Non-pigmented ciliary epithelial cell (primary cell): Measurements from ENCODE around the gene UGGT1.

Experiments
- DNase-seq: peaks from one replicate; pipeline ENCODE4 v3.0.0-alpha.2; 2010; ENCODE audit warnings: low read depth

The UGGT1 gene, protein sequence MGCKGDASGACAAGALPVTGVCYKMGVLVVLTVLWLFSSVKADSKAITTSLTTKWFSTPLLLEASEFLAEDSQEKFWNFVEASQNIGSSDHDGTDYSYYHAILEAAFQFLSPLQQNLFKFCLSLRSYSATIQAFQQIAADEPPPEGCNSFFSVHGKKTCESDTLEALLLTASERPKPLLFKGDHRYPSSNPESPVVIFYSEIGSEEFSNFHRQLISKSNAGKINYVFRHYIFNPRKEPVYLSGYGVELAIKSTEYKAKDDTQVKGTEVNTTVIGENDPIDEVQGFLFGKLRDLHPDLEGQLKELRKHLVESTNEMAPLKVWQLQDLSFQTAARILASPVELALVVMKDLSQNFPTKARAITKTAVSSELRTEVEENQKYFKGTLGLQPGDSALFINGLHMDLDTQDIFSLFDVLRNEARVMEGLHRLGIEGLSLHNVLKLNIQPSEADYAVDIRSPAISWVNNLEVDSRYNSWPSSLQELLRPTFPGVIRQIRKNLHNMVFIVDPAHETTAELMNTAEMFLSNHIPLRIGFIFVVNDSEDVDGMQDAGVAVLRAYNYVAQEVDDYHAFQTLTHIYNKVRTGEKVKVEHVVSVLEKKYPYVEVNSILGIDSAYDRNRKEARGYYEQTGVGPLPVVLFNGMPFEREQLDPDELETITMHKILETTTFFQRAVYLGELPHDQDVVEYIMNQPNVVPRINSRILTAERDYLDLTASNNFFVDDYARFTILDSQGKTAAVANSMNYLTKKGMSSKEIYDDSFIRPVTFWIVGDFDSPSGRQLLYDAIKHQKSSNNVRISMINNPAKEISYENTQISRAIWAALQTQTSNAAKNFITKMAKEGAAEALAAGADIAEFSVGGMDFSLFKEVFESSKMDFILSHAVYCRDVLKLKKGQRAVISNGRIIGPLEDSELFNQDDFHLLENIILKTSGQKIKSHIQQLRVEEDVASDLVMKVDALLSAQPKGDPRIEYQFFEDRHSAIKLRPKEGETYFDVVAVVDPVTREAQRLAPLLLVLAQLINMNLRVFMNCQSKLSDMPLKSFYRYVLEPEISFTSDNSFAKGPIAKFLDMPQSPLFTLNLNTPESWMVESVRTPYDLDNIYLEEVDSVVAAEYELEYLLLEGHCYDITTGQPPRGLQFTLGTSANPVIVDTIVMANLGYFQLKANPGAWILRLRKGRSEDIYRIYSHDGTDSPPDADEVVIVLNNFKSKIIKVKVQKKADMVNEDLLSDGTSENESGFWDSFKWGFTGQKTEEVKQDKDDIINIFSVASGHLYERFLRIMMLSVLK (N-terminal part only)

DNA sequence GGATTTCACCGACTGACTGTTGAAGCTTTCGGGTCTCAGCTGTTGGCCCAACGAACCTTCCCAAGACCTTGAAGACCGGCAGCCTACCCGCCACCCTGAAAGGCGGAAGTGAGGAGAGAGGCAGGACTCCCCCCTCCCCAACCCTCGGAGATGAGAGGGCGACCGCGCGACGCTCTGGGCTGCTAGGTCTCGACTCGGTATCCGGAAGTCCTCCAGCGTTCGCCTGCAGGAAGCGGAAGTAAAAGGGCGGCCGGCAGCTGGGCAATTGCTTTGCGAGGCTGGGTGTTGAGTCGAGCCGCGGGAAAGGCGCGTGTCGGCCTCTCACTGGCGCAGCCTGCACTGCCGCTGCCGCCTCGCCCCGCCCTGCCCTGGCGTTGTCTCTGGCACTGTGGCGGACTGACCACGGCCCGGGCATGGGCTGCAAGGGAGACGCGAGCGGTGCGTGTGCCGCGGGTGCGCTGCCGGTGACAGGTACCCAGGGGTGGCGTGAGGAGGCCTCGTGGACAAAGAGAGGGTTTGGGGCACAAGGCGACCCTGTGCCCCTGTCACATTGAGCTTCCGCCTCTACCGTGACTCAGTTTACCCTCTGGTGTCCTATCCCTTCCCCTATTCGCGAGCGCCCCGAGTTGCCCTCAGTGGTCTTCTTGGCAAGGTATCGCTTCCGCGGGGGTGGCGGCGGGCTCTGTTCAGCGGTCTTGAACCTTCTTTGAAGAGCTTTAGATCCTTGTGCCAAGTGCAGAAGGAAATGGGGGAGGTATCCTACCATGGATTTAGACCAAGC lies at the start of gene UGGT1:
UGGT1 (plus strand) TSS at position 256 of the 781 bp plus-strand sequence; CDS start at position 414, 158 bp downstream.
- peak; percentile 87 for DNase-seq

DNA sequence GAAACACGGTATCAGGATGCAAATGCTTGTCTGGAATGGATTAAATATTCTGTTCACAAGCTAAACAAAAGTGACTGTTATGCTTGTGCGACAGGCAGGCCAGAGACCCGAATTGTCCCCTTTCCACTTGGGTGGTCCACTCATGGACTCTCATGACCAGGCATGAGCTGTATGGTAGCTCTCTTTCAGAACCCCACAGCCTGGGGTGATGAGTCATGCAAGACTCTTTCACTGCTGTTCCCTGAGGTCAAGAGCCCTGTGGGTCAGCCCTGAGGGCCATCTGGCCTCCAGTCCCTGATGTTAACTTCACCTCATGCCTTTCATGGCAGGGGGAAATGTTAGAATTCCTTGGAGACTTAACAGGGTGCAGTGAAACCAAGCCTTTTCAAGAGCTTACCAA lies 49.4 kb upstream of the UGGT1 start:
- DNase-seq = no peak

DNA sequence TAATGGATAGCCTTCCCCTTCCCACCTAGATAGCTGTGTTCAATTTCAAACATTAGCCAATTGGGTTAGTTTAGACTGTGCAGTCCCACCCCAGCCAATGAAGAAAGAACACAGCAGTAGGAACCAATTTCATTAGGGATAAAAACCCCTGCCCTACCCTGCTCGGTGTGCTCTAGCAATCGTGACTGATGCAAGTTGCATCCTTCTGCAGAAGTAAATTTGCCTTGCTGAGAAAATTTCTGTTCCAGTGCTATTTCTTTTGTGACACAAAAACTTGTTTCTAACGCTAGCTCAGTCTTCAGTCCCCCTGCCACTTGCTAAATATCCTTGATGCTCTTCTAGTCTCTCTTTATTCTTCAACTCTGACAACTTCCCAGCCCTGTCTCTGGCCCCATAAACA lies 48.0 kb upstream of the UGGT1 start:
- no peak for DNase-seq

DNA sequence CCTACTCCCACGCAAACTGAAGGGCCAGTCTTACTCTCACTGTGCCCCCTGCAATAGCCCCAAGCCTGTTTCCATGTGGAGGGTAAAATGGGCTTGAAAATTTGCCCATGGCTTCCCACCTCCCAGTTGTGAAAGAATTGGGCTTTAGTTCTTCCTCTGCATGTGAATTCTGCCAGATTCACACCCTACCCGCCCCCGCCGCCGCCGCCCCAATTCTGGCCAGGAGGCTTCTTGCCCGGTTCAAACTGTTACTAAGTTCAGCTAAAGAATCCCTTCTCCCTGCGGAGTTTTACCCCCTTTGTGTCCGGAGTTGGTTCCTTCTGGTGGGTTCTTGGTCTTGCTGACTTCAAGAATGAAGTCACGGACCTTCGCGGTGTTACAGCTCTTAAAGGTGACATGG lies 37.7 kb upstream of the UGGT1 start:
- no peak for DNase-seq

DNA sequence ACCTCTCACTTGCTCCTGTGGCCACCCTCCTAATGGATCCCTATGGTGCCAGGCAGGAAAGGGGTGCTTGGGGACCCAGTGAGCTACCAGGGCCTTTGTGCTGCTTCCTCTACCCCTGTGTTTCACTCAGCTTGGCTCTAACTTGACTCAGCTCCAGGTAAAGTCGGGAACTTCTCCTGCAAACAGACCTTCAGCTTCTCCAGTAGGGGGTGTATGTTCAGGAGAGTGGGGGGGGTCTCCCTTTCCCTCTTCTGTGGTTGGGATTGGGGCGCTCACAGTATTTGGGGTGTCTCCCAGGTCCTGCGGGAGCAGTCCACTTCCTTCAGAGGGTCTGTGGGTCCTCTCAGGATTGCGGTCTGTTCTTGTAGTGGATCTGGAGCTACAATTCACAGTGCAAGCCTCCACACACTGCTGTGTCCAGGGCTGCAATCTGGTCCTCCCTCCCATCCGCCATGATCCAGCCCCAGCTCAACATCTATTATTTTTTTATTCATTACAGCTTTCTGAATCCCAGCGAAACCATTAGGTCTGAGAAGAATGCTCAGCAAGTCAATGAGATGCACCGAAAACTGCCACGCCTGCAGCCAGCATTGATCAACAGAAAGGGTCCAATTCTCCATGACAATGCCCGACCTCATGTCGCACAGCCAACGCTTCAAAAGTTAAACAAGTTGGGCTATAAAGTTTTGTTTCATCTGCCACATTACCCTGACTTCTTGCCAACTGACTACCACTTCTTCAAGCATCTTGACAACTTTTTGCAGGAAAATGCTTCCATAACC lies 36.7 kb upstream of the UGGT1 start:
- DNase-seq = no peak

DNA sequence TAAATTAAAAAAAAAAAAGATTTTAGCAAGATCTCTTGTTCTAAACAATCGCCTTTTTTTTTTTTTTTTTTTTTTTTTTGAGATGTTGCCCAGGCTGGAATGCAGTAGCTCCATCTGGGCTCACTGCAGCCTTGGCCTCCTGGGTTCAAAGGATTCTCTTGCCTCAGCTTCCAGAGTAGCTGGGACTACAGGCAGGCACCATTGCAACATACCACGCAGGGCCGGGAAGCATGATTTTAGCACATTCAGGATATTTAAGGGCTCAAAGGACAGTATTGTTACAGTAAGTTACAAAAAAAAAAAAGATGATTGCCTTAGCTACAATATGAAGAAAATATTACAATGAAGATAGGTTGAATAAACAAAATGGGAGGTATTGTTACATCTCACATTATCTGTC lies 33.7 kb upstream of the UGGT1 start:
- no peak for DNase-seq

DNA sequence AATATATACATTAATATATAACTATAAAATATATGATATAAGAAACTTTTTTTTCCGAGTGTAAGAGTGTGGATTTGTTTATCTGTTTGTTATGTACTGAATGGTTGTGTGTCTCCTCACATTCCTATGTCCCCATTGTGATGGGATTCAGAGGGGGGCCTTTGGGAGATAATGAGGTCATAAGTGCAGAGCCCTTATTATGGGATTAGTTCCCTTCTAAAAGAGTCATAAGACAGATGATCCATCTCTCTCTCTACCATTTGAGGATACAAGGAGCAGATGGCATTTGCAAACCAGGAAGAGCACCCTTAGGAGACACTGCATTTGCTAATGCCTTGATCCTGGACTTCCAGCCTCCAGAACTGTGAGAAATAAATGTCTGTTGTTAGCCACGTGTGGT lies 32.9 kb upstream of the UGGT1 start:
- DNase-seq = no peak

DNA sequence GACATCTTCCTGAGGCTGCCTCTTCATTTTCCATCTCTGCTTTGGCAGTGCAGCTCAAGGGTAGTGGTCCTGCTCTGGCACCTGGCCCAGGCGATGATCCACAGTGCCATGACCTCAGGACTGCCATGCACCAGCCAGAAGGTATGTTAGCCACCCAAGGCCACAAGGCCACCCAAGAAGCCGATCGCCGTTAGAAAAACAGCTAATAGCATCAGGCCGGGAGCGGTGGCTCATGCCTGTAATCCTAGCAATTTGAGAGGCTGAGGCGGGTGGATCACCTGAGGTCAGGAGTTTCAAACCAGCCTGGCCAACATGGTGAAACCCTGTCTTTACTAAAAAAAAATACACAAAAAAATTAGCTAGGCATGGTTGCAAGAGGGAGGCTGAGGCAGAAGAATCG lies 28.4 kb upstream of the UGGT1 start:
- DNase-seq = no peak

DNA sequence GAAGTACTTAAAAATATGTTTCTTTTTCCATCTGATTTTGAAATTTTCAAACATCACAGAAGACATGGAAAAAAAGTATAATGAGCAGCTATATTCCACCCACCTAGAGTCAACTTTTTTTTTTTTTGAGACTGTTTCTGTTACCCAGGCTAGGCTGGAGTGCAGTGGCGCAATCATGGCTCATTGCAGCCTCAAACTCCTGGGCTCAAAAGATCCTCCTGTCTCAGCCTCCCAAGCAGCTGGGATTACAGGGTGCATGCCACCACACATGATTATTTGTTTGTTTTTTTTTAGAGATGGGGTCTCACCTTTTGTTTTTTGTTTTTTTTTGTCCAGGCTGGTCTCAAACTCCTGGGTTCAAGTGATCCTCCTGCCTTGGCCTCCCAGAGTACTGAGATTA lies 26.6 kb upstream of the UGGT1 start:
- no peak for DNase-seq

DNA sequence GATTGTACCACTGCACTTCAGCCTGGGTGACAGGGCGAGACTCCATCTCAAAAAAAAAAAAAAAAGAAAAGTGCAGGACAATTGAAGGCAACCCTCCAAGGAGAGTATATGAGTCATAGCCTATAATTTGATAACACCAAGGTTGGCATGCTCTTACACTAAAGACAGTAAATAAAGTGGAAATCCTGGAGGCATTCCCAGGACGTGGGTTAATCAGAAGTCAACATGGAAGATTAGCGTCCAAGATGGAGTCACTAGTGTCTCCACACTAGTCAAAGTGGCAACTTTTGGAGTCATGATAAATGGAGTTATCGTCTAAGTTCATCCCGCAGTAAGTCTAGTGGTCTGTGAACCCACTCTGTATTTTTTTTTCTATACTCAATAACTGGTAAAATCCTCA lies 21.2 kb upstream of the UGGT1 start:
- DNase-seq = no peak

DNA sequence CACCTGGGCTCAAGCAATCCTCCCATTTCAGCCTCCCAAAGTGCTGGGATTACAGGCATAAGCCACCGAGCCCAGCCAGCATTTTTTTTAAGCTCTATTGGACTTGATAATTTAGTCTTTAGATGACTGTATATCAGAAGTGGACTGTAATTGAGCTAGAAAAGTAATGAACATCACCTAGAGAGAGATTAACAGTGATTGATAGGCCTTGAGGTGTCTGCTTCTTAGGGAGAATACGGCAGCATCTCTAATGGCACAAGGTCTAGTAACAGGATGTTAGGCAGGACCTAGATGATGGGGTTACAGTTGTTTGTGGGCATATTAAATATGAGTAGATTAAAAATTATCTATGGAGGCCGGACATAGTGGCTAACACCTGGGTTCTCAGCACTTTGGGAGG lies 17.7 kb upstream of the UGGT1 start:
- no peak for DNase-seq

DNA sequence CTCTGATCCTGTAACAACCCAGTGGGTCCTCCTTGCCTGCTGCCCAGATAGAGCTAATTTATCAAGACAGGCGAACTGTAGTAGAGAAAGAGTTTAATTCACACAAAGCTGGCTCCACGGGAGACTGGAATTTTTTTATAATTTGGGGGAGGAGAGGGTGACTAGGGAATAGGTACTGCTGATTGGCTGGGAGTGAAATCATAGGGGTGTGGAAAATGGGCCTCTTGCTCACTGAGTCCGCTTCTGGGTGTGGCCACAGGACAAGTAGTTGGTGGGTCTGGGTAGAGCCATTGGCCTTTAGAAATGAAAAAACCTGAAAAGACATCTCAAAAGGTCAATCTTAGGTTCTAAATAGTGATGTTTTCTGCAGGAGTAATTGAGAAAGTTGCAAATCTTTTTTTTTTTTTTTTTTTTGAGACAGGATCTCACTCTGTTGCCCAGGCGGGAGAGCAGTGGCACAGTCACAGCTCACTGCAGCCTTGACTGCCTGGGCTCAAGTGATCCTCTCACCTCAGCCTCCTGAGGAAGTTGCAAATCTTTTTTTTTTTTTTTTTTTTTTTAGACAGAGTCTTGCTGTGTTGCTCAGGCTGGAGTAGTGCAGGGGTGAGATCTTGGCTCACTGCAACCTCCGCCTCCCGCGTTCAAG lies 14.4 kb upstream of the UGGT1 start:
- no peak for DNase-seq

DNA sequence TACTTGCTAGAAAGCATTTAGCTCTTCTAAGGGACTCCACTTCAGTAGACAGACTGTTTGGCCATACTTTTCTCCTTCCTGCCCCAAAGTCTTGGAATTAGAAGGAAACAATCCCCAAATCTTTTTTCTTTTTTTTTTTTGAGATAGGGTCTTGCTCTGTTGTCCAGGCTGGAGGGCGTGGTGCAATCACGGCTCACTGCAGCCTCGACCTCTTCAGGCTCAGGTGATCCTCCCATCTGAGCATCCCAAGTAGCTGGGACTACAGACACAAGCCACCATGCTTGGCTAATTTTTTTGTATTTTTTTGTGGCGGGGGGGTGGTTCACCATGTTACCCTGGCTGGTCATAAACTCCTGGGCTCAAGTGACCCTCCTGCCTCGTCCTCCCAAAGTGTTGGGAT lies 6.2 kb upstream of the UGGT1 start:
- DNase-seq = no peak

DNA sequence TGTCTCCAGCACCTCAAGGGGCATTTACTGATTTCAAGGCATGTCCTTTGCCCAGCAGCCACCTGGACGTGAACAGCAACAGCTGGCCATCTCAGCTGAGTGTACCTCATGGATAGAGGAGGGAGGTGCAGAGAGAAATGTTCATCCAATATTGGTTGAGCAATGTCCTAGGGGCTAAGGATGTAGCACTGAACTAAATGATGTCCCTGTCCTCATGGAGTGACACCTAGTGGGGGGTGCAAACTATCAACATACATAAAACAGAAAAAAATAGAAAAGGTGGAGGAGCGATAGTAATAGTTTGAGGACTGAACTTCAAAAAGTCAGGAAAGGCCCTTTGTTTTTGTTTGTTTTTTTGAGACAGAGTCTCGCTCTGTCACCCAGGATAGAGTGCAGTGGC lies 4.8 kb upstream of the UGGT1 start:
- no peak for DNase-seq

DNA sequence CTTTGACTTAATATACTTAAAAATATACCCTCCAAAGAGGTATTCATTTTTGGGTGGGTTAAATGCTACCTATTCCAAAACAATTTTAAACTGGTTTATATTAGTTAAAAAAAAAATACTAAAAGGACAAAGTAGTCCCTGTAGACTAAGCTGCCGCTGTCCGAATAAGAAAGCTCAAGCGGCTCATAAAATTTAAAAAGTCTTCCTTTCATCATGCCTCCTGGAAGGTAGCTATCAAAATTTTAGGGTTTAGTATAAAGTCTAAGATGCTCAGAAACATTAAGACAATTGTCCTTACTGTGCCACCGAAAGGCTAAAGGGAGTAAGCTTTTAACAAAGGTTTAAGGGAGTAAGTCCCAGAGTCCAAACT lies 440 bp upstream of the UGGT1 start:
- DNase-seq = no peak

DNA sequence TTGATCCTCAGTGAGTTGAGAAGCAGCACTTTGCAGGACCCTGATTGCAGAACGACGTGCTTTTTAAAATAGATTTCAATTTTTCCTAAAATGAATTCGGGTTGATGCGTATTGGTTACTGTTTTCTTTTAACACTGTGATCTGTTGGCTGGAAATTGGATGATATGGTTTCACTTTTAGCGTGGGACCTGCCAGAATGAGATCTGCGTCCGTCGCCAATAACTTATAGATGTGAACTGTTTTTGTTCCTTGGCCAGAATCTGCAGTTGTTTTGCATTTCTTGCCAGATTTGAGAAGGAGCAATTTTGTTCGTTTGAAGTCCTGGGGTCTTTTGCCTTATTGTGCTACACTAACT lies 703 bp downstream of the UGGT1 start:
- DNase-seq = no peak

DNA sequence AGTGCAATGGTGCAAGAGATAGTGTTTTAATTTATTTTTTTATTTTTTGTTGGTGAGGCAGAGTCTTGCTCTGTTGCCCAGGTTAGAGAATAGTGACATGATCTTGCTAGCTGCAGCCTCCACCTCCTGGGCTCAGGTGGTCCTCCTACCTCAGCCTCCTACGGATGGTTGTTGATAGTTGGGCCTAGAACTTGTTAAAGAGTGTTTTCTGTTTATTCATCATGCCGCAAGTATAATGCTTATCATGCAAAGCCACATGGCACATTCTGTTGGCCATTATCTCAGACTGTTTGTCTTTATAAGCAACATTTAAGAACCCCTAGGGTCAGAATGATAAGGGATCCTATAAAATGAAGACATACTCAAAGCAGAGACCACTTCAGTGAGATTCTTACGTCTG lies 1.7 kb downstream of the UGGT1 start:
- no peak for DNase-seq

DNA sequence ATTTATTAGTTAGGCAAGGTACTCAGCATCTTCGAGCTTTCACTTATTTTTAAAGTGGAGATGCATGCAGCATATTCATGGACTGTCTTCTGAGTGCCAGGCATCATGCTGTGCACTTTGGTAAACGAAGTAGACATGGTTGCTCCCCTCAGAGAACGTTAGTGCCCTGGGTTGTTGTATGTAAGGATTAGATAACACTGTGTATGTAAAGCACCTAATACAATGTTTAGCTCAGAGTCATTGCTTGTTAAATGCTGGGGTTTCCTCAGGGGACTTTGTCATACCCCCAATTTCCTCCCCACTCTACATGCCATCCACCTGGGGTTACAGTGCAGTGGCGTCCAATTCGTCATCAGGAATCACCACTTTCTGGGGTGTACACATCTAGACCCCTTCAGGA lies 2.8 kb downstream of the UGGT1 start:
- DNase-seq = no peak

DNA sequence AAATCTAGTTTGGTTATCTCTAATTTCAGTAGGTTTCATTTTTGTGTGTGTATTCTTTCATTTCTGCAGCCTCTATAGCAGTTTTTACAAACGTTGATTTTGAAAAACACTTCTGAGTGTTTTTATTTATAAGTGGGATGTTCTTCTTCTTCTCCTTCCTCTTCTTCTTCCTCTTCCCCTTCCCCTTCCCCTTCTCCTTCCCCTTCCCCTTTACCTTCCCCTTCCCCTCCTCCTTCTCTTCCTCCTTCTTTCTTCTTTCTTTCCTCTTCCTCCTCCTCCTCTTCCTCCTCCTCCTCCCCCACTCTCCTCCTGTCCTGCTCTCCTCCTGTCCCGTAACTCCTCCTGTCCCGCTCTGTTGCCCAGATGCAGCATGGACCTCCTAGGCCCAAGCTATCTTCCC lies 4.2 kb downstream of the UGGT1 start:
- no peak for DNase-seq

DNA sequence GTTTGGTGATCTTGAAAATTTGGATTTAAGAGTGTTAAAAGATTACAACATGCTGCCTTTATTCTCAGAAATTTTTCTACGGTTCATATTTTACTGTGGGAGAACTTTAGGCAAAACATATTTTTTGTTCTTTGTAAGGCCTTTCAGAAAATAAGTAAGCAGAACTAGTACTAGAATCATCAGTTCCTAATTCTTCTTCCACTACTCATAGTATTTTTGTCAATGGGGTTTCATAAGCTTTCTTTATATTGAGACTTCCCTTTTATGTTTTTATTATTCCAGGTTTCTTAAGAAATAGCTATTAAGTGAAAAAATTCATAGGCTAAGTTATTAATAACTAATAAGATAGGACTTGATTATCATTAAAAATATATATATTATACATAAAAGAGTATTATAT lies 12.4 kb downstream of the UGGT1 start:
- no peak for DNase-seq

DNA sequence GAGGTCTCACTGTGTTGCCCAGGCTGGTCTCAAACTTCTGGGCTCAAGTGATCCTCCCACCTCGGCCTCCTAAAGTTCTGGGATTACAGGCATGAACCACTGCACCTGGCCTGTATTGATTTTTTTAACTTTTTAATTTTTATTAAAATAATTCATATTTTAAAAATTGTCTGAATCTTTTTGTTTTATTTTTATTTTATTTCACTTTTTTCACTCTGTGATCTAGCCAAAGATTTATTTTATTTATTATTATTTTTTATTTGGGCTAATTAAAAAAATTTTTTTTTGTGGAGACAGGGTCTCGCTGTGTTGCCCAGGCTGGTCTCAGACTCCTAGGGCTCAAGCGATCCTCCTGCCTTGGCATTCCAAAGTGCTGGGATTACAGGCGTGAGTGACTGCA lies 14.1 kb downstream of the UGGT1 start:
- DNase-seq = no peak
